ENCODE measurements around the gene ST6GALNAC4. TPM values are rescaled to one million over a fixed set of nuclear protein-coding genes. Genes with fewer than 3 reads are reported as not detected.
"Not testable (repeated sequence)": the region's sequence is repeated elsewhere in the genome, so short reads cannot be mapped to it uniquely, and the experiment has no call there.

Gene ST6GALNAC4
- total RNA-seq, 1 experiment from 2014 or later = 25.7 TPM

DNA sequence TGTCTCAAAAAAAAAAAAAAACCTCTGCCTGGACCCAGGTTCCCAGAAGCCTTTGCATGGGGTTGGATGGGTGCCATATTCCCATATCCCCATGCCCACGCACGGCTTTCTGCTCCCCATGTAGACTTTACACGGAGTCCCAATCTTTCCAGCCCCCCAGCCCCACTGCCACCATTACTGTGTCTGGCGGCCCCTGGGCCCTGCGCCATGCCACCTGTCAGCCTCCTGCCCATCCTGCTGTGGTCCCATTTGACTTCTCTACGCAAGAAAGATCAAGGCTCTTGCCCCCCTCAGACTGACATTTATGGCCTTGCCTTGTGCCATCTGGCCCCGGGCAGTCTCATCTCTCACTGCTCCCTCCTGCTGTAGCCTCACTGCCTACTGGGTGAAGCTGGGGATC, 32.9 kb downstream of the ST6GALNAC4 start (continued):
- TF ChIP-seq, protein P1, sequence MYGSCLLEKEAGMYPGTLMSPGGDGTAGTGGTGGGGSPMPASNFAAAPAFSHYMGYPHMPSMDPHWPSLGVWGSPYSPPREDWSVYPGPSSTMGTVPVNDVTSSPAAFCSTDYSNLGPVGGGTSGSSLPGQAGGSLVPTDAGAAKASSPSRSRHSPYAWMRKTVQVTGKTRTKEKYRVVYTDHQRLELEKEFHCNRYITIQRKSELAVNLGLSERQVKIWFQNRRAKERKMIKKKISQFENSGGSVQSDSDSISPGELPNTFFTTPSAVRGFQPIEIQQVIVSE (CRISPR knock-in tag; IDR thresholded peaks at IDR 0.05; ENCODE audit: borderline replicate concordance) = no peak
- TF ChIP-seq, protein P2, sequence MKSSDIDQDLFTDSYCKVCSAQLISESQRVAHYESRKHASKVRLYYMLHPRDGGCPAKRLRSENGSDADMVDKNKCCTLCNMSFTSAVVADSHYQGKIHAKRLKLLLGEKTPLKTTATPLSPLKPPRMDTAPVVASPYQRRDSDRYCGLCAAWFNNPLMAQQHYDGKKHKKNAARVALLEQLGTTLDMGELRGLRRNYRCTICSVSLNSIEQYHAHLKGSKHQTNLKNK (CRISPR knock-in tag; IDR thresholded peaks at IDR 0.05) = no peak
- TF ChIP-seq, protein P3, sequence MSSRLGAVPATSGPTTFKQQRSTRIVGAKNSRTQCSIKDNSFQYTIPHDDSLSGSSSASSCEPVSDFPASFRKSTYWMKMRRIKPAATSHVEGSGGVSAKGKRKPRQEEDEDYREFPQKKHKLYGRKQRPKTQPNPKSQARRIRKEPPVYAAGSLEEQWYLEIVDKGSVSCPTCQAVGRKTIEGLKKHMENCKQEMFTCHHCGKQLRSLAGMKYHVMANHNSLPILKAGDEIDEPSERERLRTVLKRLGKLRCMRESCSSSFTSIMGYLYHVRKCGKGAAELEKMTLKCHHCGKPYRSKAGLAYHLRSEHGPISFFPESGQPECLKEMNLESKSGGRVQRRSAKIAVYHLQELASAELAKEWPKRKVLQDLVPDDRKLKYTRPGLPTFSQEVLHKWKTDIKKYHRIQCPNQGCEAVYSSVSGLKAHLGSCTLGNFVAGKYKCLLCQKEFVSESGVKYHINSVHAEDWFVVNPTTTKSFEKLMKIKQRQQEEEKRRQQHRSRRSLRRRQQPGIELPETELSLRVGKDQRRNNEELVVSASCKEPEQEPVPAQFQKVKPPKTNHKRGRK (CRISPR knock-in tag; IDR thresholded peaks at IDR 0.05; ENCODE audit: borderline replicate concordance) = no peak
- no peak for TF ChIP-seq FOXK1 (CRISPR knock-in tag; IDR thresholded peaks at IDR 0.05)
- TF ChIP-seq ESRRA (CRISPR knock-in tag; IDR thresholded peaks at IDR 0.05; ENCODE audit: borderline replicate concordance) = no peak
- TF ChIP-seq, protein P4, sequence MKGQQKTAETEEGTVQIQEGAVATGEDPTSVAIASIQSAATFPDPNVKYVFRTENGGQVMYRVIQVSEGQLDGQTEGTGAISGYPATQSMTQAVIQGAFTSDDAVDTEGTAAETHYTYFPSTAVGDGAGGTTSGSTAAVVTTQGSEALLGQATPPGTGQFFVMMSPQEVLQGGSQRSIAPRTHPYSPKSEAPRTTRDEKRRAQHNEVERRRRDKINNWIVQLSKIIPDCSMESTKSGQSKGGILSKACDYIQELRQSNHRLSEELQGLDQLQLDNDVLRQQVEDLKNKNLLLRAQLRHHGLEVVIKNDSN (CRISPR knock-in tag; IDR thresholded peaks at IDR 0.05) = no peak
- TF ChIP-seq ZNF138 (CRISPR knock-in tag; conservative IDR thresholded peaks at IDR 0.05) = no peak
- TF ChIP-seq, protein P5, sequence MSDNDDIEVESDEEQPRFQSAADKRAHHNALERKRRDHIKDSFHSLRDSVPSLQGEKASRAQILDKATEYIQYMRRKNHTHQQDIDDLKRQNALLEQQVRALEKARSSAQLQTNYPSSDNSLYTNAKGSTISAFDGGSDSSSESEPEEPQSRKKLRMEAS (CRISPR knock-in tag; IDR thresholded peaks at IDR 0.05) = no peak
- no peak for TF ChIP-seq TEAD1 (CRISPR knock-in tag; IDR thresholded peaks at IDR 0.05)
- TF ChIP-seq EMX1 (CRISPR knock-in tag; IDR thresholded peaks at IDR 0.05) = no peak
- TF ChIP-seq NR1H2 (CRISPR knock-in tag; IDR thresholded peaks at IDR 0.05) = no peak
- TF ChIP-seq MYBL2 (CRISPR knock-in tag; IDR thresholded peaks at IDR 0.05) = no peak

DNA sequence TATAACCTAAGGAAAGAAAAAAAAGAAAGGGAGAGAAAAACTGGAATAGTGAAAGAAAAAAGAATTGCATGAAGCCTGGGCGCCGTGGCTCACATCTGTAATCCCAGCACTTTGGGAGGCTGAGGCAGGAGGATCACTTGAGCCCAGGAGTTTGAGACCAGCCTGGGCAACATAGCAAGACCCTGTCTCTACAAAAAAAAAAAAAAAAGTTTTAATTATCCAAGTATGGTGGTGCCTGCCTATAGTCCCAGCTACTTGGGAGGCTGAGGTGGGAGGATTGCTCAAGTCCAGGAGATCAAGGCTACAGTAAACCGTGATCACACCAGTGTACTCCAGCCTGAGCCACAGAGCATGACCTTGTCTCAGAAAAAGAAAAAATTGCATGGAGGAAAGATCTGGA, 35.1 kb downstream of the ST6GALNAC4 start:
- H3K4me3 Mint-ChIP-seq; POLR2A ChIA-PET; DNase-seq (ENCODE audit: low spot score); ATAC-seq; H3K9me3 Mint-ChIP-seq; H3K27ac Mint-ChIP-seq; H3K27me3 Mint-ChIP-seq (ENCODE audit: low read depth): not testable (repeated sequence)
- peaks cover 24% of the 10 kb centered on the region for H3K4me1 Mint-ChIP-seq
- CTCF ChIA-PET = interaction anchor here (1.0 to 3.6 kb wide), 3 partner anchors 13 to 57 kb away, joined by 3 to 32 read pairs (median 13); no protein-coding TSS in a partner anchor
- H3K36me3 Mint-ChIP-seq = peaks cover 11% of the 10 kb centered on the region

DNA sequence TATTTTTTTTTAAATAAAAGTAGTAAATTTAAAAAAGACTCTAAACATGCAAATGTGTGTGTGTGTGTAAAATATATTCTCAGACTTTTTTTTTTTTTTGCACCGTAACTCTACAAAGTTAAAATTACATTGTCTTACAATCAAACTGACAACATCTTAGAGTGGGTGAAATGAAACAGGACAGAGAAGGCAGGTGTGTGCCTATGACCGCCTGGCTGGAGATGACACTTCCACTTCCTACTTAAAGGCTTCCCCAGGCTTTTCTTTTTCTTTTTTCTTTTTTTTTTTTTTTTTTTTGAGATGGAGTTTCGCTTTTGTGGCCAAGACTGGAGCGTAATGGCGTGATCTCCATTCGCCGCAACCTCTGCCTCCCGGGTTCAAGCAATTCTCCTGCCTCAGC, 36.7 kb downstream of the ST6GALNAC4 start:
- POLR2A ChIA-PET = no interaction called here
- Mint-ChIP-seq H3K27ac (no peak overlapping the region), H3K4me1 (peaks cover 17% of the 10 kb centered on the region), H3K4me3 (no peak overlapping the region), H3K36me3 (peaks cover 5% of the 10 kb centered on the region; the same call in 1 of the 2 replicates), H3K9me3 (no peaks in the 10 kb centered on the region), H3K27me3 (ENCODE audit: low read depth) (no peaks in the 10 kb centered on the region)
- no peak for DNase-seq (ENCODE audit: low spot score)
- no peak for ATAC-seq
- CTCF ChIA-PET = interaction anchor here (3.6 kb wide), 1 partner anchor 11 kb away, joined by 32 read pairs; no protein-coding TSS in a partner anchor
- TF ChIP-seq KAT7 (CRISPR knock-in tag; IDR thresholded peaks at IDR 0.05; ENCODE audit: borderline replicate concordance) (no peak), TEAD4 (CRISPR knock-in tag; IDR thresholded peaks at IDR 0.05) (no peak), RELA (CRISPR knock-in tag; IDR thresholded peaks at IDR 0.05; ENCODE audit: borderline replicate concordance) (no peak), MXD4 (CRISPR knock-in tag; IDR thresholded peaks at IDR 0.05; ENCODE audit: borderline replicate concordance) (no peak), ZNF423 (CRISPR knock-in tag; IDR thresholded peaks at IDR 0.05) (no peak), ZNF138 (CRISPR knock-in tag; conservative IDR thresholded peaks at IDR 0.05) (no peak), GABPB1 (CRISPR knock-in tag; IDR thresholded peaks at IDR 0.05) (no peak), PRRX2 (CRISPR knock-in tag; IDR thresholded peaks at IDR 0.05) (no peak), JUN (CRISPR knock-in tag; IDR thresholded peaks at IDR 0.05) (no peak)
- TF ChIP-seq, protein P6, sequence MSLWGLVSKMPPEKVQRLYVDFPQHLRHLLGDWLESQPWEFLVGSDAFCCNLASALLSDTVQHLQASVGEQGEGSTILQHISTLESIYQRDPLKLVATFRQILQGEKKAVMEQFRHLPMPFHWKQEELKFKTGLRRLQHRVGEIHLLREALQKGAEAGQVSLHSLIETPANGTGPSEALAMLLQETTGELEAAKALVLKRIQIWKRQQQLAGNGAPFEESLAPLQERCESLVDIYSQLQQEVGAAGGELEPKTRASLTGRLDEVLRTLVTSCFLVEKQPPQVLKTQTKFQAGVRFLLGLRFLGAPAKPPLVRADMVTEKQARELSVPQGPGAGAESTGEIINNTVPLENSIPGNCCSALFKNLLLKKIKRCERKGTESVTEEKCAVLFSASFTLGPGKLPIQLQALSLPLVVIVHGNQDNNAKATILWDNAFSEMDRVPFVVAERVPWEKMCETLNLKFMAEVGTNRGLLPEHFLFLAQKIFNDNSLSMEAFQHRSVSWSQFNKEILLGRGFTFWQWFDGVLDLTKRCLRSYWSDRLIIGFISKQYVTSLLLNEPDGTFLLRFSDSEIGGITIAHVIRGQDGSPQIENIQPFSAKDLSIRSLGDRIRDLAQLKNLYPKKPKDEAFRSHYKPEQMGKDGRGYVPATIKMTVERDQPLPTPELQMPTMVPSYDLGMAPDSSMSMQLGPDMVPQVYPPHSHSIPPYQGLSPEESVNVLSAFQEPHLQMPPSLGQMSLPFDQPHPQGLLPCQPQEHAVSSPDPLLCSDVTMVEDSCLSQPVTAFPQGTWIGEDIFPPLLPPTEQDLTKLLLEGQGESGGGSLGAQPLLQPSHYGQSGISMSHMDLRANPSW (CRISPR knock-in tag; conservative IDR thresholded peaks at IDR 0.05; ENCODE audit: low read depth) = no peak
- TF ChIP-seq, protein P3 (CRISPR knock-in tag; IDR thresholded peaks at IDR 0.05; ENCODE audit: borderline replicate concordance) = no peak
- TF ChIP-seq, protein P7, sequence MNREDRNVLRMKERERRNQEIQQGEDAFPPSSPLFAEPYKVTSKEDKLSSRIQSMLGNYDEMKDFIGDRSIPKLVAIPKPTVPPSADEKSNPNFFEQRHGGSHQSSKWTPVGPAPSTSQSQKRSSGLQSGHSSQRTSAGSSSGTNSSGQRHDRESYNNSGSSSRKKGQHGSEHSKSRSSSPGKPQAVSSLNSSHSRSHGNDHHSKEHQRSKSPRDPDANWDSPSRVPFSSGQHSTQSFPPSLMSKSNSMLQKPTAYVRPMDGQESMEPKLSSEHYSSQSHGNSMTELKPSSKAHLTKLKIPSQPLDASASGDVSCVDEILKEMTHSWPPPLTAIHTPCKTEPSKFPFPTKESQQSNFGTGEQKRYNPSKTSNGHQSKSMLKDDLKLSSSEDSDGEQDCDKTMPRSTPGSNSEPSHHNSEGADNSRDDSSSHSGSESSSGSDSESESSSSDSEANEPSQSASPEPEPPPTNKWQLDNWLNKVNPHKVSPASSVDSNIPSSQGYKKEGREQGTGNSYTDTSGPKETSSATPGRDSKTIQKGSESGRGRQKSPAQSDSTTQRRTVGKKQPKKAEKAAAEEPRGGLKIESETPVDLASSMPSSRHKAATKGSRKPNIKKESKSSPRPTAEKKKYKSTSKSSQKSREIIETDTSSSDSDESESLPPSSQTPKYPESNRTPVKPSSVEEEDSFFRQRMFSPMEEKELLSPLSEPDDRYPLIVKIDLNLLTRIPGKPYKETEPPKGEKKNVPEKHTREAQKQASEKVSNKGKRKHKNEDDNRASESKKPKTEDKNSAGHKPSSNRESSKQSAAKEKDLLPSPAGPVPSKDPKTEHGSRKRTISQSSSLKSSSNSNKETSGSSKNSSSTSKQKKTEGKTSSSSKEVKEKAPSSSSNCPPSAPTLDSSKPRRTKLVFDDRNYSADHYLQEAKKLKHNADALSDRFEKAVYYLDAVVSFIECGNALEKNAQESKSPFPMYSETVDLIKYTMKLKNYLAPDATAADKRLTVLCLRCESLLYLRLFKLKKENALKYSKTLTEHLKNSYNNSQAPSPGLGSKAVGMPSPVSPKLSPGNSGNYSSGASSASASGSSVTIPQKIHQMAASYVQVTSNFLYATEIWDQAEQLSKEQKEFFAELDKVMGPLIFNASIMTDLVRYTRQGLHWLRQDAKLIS (CRISPR knock-in tag; IDR thresholded peaks at IDR 0.05; ENCODE audit: borderline replicate concordance) = no peak

Data from WTC11 (cell line).